IPS-15b (cell line): ENCODE results near the gene RHCE.
"Not testable (repeated sequence)": the region's sequence is repeated elsewhere in the genome, so short reads cannot be mapped to it uniquely, and the experiment has no call there.

Experiments used
- H3K27me3 ChIP-seq: one replicate; pipeline ENCODE4 v1.6.1; 2013; ENCODE audit warnings: low read length; ENCODE audit not compliant: control insufficient read depth, insufficient read depth
- H3K36me3 ChIP-seq: one replicate; pipeline ENCODE4 v1.6.1; 2013; ENCODE audit warnings: low read length; ENCODE audit not compliant: control insufficient read depth, insufficient read depth
- H3K4me1 ChIP-seq: one replicate; pipeline ENCODE4 v1.6.1; 2013; ENCODE audit warnings: mild to moderate bottlenecking, low read length; ENCODE audit not compliant: control insufficient read depth, insufficient read depth
- H3K4me3 ChIP-seq: one replicate; pipeline ENCODE4 v1.5.1; 2013; ENCODE audit warnings: low read depth, low read length
- H3K9ac ChIP-seq: one replicate; pipeline ENCODE4 v1.6.1; 2013; ENCODE audit warnings: low read depth, mild to moderate bottlenecking, low read length
- H3K9me3 ChIP-seq: one replicate; pipeline ENCODE4 v1.6.1; 2013; ENCODE audit warnings: mild to moderate bottlenecking, low read length; ENCODE audit not compliant: control insufficient read depth, insufficient read depth

RHCE gene

DNA sequence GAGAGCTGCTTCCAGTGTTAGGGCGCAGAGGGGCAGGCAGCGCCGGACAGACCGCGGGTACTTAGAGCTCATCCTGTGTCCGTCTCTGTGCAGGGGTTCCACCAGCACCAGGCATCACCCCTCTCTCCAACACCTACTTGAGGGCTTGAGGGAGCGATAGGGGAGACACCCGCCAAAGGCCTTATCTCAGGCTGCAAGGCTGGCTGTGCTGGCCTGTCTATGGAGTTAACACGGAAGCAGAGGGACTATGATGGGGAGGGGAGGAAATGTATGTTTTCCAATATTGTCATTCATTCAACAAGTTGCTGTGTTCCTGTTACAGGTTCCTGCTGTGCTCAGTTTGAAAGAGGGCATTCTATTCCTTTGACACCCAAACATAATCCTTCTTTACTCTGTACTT lies at the start of gene RHCE:
RHCE (minus strand) TSS at position 111 of the 400 bp plus-strand sequence; CDS start at position 72, 39 bp downstream.
- not testable (repeated sequence) for H3K36me3 ChIP-seq, H3K27me3 ChIP-seq, H3K4me1 ChIP-seq, H3K9ac ChIP-seq, H3K4me3 ChIP-seq, H3K9me3 ChIP-seq

DNA sequence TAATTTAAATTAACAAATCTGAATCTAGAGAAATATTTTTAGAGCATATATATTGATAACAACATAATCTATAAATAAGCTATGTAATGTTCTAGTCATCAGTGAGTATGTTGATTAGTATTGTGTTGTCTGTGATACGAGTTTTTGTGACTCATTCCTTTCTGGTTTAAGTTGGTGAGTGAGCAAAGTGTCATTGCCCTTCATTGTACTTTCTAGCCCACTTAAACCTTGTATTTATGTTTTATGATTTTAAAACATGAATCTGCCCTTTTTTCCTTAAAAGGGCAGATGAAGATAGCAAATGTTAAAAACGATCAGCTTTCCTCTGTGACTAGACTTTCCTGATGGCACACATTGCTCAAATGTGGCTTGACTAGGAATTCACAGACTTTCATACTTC lies 48.6 kb upstream of the RHCE start:
- no peaks in the 10 kb centered on the region for H3K9me3 ChIP-seq
- H3K9ac ChIP-seq: no peak overlapping the region
- no peaks in the 10 kb centered on the region for H3K4me1 ChIP-seq
- no peak overlapping the region for H3K4me3 ChIP-seq
- no peaks in the 10 kb centered on the region for H3K36me3 ChIP-seq
- no peaks in the 10 kb centered on the region for H3K27me3 ChIP-seq

DNA sequence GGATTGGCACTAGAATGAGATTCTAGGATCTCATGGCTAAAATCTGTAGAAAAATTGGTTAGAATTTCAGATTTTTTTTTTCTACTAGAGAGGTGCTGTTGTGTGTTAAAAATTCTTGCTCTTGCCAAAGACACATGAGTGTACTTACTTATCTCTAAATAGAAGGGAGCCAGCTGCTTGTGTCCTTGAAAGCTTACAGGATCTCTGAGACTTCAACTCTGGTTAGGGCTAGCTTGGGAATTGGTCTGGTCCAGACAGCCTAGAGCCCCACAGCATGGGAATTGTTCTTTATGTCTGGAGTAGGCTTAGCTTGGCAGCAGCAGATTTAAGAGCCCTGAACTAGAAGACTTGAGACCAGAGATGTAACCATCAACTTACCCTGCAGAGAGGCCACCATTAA lies 47.4 kb upstream of the RHCE start:
- no peak overlapping the region for H3K4me3 ChIP-seq
- no peaks in the 10 kb centered on the region for H3K27me3 ChIP-seq
- H3K9ac ChIP-seq: no peak overlapping the region
- H3K9me3 ChIP-seq: no peaks in the 10 kb centered on the region
- no peaks in the 10 kb centered on the region for H3K4me1 ChIP-seq
- no peaks in the 10 kb centered on the region for H3K36me3 ChIP-seq

DNA sequence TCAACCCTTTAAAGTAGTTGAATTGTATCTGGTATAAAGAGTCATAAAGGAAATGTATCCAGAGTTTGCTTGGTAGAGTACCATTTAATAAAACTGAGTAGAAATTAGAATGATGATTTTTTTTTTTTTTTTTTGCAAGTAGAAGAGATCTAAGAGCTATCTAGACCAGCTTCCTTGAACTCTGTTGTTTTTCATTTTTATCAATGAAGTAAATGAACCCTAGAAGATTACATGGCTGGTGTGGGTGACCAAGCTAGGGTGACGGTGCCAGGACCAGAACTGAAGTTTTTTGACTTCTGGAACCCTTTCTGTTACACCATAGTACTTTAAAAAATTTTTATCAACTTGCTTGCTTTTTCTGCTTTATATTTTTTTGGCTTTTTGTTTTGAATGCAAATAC lies 47.0 kb upstream of the RHCE start:
- H3K36me3 ChIP-seq: no peaks in the 10 kb centered on the region
- H3K4me3 ChIP-seq: no peak overlapping the region

DNA sequence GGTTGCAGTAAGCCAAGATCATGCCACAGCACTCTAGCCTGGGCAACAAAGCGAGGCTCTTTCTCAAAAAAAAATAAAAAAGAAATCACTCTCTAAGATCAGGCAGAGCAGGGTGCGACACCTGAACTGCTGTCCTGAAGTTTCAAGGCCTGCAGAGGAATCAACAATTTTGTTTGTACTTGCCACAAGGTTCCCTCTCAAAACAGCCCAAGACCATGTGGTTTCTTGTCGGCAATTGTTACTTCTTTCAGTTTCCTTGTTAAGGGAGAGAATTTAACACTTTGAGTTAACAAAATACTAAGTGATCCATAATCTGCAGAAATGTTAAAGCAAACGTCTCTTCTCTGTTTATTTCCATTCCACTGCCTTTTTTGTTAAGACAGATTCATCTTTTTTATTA lies 46.6 kb upstream of the RHCE start:
- H3K27me3 ChIP-seq: no peaks in the 10 kb centered on the region
- H3K9me3 ChIP-seq: no peaks in the 10 kb centered on the region
- H3K9ac ChIP-seq: no peak overlapping the region
- no peaks in the 10 kb centered on the region for H3K4me1 ChIP-seq
- no peaks in the 10 kb centered on the region for H3K36me3 ChIP-seq
- H3K4me3 ChIP-seq: no peak overlapping the region

More for the DNA sequence above, 47.0 kb upstream of the RHCE start:
- Histone ChIP-seq H3K9ac (no peak overlapping the region), H3K9me3 (no peaks in the 10 kb centered on the region), H3K27me3 (no peaks in the 10 kb centered on the region), H3K4me1 (no peaks in the 10 kb centered on the region)

DNA sequence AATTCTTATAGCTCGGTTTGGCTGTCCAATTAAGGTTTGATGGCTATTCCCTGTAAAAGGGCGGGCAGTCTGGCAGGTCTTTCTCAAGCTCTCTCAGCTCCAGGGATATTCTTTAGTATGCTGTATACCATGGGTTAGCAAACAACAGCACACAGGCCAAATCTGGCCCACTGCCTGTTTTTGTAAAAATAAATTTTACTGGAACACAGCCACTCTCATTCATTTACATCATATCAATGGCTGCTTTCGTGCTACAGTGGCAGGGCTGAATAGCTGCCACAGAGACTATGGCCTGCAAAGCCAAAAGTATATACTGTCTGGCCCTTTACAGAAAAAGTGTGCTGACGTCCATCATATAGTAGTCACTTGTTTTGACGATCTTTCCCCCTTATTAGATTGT lies 42.1 kb upstream of the RHCE start:
- Histone ChIP-seq H3K36me3 (peaks cover 5% of the 10 kb centered on the region), H3K9ac (no peak overlapping the region), H3K9me3 (no peaks in the 10 kb centered on the region), H3K4me1 (no peaks in the 10 kb centered on the region), H3K4me3 (no peak overlapping the region), H3K27me3 (no peaks in the 10 kb centered on the region)

DNA sequence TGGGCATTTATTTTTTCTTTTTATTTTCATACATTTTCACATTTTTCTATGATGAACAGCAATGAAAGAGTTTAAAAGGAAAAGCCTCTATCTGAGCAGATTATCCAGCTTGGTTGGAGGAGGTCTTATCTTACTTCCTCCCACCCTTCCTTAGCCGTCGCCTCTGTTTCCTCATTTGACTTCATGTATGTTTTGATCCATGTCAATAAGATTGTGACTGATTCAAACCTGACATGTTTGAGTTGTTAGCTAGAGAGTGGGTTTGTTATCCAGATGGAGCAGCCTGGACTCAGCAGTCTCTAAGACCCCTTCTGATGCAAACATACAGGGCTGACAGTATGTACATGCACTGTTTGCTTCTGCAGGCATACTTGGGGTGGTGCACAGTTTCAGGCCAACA lies 41.2 kb upstream of the RHCE start:
- no peak overlapping the region for H3K9ac ChIP-seq
- H3K4me3 ChIP-seq: no peak overlapping the region
- no peaks in the 10 kb centered on the region for H3K4me1 ChIP-seq
- no peaks in the 10 kb centered on the region for H3K27me3 ChIP-seq
- peaks cover 5% of the 10 kb centered on the region for H3K36me3 ChIP-seq
- H3K9me3 ChIP-seq: no peaks in the 10 kb centered on the region

DNA sequence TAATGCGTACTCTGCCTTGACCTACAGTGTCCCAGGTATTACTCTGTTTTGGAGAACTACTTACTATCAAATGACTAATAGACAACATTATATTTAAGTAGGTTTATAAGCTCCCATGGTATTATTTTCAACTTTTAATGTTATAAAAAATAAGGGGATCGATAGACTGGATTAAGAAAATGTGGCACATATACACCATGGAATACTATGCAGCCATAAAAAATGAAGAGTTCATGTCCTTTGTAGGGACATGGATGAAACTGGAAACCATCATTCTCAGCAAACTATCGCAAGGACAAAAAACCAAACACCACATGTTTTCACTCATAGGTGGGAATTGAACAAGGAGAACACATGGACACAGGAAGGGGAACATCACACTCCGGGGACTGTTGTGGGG lies 40.2 kb upstream of the RHCE start:
- H3K9ac ChIP-seq, H3K27me3 ChIP-seq, H3K9me3 ChIP-seq, H3K4me1 ChIP-seq, H3K36me3 ChIP-seq, H3K4me3 ChIP-seq: not testable (repeated sequence)

DNA sequence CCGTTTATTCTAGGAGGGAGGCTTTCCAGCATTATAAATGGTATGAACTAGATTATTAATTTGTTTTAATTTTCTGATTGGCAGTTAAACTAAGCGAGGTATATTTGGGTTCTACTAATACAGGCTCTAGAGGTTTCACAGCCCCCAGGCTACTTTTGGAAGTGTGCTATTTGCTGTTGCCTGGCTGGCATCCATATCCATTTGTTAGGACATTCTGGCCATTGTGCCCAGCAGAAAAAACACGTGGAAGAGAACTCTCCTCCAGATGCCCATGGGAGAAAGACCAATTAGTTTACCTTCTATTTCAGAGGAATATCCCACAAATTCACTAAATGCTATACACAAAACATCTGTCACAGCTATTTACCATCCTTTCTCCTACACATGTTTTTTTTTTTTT lies 39.4 kb upstream of the RHCE start:
- Histone ChIP-seq H3K27me3 (no peaks in the 10 kb centered on the region), H3K9ac (no peak overlapping the region), H3K36me3 (peaks cover 5% of the 10 kb centered on the region), H3K9me3 (no peaks in the 10 kb centered on the region), H3K4me1 (no peaks in the 10 kb centered on the region), H3K4me3 (no peak overlapping the region)

DNA sequence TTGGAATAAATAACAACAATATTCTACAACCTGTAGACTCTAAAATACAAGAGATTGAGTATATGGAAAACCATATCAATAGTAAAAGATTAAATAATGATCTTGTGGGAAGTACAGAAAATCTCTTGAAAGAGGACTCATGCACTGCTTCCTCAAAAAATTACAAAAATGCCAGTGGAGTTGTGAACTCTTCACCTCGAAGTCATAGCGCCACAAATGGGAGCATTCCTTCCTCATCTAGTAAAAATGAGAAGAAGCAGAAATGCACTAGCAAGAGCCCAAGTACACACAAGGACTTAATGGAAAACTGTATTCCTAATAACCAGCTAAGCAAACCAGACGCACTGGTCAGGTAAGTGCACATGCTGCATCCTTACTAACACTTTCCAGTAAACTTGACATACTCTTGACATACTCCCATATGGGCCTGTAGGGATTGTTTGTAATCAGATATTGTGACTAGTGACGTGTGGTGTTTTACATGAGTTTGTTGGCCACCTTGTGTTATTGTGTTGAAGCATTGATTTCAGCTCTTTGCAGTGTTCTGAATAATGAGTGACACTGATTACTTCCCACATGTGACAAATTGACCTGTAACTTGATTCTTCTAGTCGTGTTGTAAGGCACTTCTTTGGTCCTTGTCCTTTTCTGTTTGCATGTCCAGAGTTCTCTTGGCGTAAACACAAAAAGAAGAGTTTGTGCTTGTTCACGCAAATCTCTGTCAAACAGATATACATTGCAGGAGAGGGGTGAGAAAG lies 38.1 kb upstream of the RHCE start:
- H3K9ac ChIP-seq: no peak overlapping the region
- no peaks in the 10 kb centered on the region for H3K9me3 ChIP-seq
- H3K36me3 ChIP-seq: peaks cover 5% of the 10 kb centered on the region
- no peak overlapping the region for H3K4me3 ChIP-seq
- H3K27me3 ChIP-seq: no peaks in the 10 kb centered on the region
- H3K4me1 ChIP-seq: no peaks in the 10 kb centered on the region

DNA sequence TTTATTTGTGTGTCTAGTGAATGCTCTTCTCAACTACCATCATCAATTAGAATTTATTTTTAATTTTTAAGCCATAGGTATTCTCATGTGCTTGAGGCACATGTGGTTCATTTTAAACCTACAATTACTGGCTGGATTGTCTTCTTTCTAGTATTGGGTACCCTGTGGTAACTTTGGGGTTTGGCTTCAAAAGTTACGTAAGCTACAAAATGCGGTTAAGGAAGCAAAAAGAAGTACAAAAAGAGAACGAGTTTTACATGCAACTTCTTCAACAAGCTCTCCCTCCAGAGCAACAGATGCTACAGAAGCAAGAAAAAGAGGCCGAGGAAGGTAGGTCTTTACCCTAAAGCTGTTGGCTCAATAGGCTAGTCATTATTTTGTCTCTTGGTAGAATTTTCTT lies 35.9 kb upstream of the RHCE start:
- H3K9me3 ChIP-seq: no peaks in the 10 kb centered on the region
- H3K4me1 ChIP-seq: no peaks in the 10 kb centered on the region
- no peaks in the 10 kb centered on the region for H3K27me3 ChIP-seq
- H3K36me3 ChIP-seq: peaks cover 5% of the 10 kb centered on the region
- H3K9ac ChIP-seq: no peak overlapping the region
- H3K4me3 ChIP-seq: no peak overlapping the region

DNA sequence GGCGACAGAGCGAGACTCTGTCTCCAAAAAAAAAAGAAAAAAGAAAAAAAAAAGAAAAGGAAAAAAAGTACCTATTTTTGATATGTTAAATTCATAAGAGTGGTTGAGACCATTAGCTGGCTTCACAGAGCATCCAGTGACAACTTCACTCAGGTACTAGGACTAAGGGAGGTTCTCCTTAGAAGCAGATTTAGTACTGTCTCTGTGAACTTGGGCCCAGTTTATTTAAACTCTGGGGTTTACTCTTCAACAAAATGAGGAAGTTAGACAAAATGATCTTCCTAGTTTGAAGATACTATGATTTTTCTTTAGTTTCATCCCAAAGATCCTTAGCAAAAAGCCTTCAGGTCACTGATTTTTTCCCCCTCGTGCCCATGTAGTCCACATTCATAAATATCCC lies 31.3 kb upstream of the RHCE start:
- Histone ChIP-seq H3K36me3 (no peaks in the 10 kb centered on the region), H3K9ac (no peak overlapping the region), H3K4me1 (no peaks in the 10 kb centered on the region), H3K4me3 (no peak overlapping the region), H3K9me3 (no peaks in the 10 kb centered on the region), H3K27me3 (no peaks in the 10 kb centered on the region)
